ENCODE data around the gene ZNF276. TPM values are rescaled to one million over a fixed set of nuclear protein-coding genes. Genes with fewer than 3 reads are reported as not detected.

ZNF276 gene
- total RNA-seq, 1 donor from 2014 or later = 39.8 TPM

- DNase-seq (ENCODE audit: low spot score) (no peak), ATAC-seq (no peak)
- intact Hi-C loops (cut with DNase I) = no loop called here
Observed at GRCh38 chr16:89730610-89731234, 9.4 kb downstream of the ZNF276 start.

GRCh38 chr16:89732142-89732917 is 11.0 kb downstream of the ZNF276 start:
- no peak for DNase-seq (ENCODE audit: low spot score)
- intact Hi-C loops (cut with DNase I) = no loop called here
- peak; percentile 10 for ATAC-seq

DNA sequence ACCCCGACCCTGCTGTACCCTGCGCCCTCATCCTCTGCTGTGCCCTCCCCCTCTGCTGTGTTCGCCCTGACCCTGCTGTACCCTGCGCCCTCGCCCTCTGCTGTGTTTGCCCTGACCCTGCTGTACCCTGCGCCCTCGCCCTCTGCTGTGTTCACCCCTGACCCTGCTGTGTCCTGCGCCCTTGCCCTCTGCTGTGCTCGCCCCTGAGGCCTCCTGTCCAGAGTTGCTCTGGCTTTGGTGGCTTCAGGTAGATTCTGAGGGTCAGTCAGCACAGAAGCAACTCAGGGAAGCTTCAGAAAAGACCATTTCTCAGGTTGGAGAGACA is 11.5 kb downstream of the ZNF276 start:
- DNase-seq (ENCODE audit: low spot score) (no peak), ATAC-seq (no peak)
- intact Hi-C loops (cut with DNase I) = no loop called here

GRCh38 chr16:89733322-89733721 is 12.0 kb downstream of the ZNF276 start:
- no peak for ATAC-seq
- intact Hi-C loops (cut with DNase I) = no loop called here
- no peak for DNase-seq (ENCODE audit: low spot score)

DNA sequence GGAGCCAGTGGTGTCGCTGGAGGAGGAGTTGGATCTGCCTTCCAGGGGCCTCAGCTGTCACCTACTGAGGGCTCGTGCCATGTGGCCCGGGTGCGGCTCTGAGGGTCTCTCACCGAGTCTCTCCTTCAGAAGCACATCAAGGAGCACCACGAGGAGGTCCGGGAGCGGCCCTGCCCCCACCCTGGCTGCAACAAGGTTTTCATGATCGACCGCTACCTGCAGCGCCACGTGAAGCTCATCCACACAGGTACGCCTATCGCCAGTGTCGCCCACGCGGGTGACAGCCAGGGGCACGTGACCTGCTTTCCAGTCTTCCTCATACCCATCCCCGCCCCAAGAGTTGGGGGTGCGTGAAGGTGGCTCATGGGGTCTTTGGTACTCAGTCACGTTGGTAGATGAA is 12.5 kb downstream of the ZNF276 start:
- DNase-seq (ENCODE audit: low spot score) (no peak), ATAC-seq (no peak)
- intact Hi-C loops (cut with DNase I) = no loop called here

DNA sequence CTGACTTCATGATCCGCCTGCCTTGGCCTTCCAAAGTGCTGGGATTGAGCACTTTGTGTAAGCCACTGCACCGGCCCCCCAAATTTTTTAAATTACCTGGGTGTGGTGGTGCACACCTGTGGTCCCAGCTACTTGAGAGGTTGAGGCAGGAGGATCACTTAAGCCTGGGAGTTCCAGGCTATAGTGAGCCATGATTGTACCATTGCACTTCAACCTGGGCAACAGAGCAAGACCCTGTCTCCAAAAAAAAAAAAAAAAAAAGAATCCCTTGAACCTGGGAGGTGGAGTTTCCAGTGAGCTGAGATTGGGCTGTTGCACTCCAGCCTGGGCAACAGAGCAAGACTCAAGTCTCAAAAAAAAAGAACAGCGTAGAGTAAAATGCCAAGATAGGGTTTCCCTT is 15.2 kb downstream of the ZNF276 start:
- DNase-seq (ENCODE audit: low spot score) (no peak), ATAC-seq (no peak)
- intact Hi-C loops (cut with DNase I) = no loop called here

DNA sequence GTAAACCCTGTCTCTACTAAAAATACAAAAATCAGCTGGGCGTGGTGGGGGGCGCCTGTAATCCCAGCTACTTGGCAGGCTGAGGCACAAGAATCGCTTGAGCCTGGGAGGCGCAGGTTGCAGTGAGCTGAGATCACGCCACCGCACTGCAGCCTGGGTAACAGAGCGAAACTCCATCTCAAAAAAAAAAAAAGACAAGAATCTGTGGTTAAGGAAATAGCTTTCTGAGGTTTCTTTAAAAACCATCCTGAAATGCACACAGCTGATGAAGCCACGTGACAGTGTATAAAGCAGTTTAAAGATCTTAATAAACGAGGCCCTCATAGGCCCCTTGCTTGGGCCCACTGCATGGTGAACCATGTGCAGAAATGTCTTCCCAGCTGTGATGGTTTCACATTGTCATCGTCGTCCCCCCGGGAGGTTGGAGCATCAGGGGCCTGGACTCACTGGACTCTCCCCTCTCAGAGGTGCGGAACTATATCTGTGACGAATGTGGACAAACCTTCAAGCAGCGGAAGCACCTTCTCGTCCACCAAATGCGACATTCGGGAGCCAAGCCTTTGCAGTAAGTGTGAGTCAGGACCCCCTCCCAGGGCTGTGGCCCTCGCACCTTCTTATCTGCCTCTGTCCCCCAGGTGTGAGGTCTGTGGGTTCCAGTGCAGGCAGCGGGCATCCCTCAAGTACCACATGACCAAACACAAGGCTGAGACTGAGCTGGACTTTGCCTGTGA is 16.2 kb downstream of the ZNF276 start:
- DNase-seq (ENCODE audit: low spot score) (no peak), ATAC-seq (no peak)
- intact Hi-C loops (cut with DNase I) = no loop called here

- no peak for ATAC-seq
- intact Hi-C loops (cut with DNase I) = no loop called here
- DNase-seq (ENCODE audit: low spot score) = no peak
Observed at GRCh38 chr16:89738072-89738377, 16.7 kb downstream of the ZNF276 start.

DNA sequence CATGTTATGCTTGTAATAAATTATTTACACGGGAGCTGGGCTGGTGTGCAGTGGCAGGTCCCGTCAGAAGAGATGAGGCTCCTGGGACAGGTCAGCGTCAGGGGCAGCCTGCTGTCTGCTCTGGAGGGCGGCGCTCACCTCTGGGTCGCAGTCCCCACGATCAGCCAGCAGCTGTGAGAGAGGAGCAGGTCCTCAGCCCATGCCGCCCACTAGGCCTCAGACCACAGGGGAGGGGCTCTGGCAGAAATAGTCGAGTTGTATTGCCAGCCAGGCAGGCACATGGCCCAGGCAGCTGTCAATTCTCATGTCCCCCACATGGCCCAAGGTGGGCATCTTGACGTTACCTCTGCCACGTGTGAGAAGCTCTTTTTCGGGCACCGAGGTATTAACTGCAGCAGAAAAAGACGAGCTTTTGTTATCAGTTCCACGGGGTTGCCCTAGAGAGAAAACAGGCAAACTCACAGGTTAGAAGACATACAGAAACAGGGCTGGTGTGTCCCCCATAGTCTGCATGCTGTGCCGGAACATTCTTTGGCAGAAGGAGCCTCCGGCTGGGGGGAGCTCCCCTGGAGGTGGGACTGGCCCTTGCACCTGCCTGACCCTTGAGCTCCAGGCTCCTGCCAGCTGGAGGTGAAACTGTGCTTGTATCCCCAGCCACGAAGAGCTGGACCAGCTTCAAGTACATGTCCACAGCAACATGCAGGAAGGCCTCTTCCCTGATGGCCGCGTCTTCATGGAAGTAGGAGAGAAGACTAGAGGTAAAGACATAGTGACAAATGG is 17.4 kb downstream of the ZNF276 start:
- DNase-seq (ENCODE audit: low spot score) = no peak
- intact Hi-C loops (cut with DNase I) = no loop called here
- peak; percentile 9 for ATAC-seq

DNA sequence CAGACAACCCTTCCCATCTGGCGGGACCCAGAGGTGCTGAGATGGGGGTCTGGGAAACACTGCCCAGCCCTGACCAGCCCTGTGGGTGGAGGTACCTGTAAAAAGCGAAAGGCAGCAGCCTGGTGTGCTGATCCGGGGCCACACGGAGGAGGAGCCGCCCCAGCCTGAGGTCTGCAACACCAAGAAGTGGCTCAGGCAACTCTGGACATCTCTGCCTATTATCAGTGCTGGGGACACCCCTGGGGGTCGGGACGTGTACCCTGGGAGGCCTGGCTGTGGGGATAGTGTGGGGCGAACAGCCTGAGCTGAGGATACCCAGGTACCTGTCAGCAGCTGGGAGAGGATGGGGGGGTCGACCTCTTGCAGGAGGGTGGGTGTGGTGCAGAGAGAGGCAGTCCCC is 18.0 kb downstream of the ZNF276 start:
- ATAC-seq = no peak
- DNase-seq (ENCODE audit: low spot score) = no peak
- intact Hi-C loops (cut with DNase I) = no loop called here

- intact Hi-C loops (cut with DNase I) = no loop called here
- no peak for ATAC-seq
- no peak for DNase-seq (ENCODE audit: low spot score)
Observed at GRCh38 chr16:89741342-89742014, 20.1 kb downstream of the ZNF276 start.

DNA sequence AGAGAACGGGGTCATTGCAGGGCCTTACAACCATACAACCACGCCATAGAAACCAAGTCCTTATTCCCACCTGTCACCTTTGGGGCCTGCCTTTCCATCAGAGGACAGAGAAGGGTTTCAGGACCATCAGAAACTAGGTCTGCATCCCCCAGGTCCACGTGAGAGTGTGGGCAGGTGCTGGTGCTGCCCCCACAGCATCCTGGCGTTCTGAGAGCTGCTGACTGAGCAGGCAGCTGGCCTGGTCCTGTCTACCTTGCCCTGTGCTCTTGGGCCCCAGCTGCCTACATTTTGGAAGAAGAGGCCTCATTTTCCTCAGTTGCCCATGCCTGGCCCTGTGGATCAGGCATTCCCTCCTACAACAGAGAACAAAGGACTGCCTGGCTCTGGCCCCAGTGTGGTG is 21.6 kb downstream of the ZNF276 start:
- ATAC-seq = no peak
- no peak for DNase-seq (ENCODE audit: low spot score)

DNA sequence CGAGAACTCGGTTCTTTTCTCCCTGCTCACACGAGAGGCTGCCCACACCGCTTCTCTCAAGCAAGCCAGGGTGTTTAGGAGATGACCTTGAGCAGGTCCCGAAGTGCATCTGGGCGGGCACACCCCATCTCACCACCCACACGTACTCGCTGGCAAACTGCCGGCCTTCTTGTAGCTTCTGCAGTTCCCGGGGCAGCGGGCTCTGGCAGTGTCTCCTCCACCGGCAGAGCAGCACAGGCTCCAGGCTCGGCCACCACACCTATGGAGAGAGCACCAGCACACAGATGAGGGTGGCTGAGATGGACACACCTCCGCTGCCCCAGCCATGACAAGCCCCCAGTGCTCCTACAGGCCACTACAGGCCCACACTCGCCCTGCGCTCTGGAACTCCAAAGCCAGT is 23.5 kb downstream of the ZNF276 start:
- intact Hi-C loops (cut with DNase I) = no loop called here
- DNase-seq (ENCODE audit: low spot score) (no peak), ATAC-seq (no peak)

More for the DNA sequence above, 21.6 kb downstream of the ZNF276 start:
- intact Hi-C loops (cut with DNase I) = no loop called here

DNA sequence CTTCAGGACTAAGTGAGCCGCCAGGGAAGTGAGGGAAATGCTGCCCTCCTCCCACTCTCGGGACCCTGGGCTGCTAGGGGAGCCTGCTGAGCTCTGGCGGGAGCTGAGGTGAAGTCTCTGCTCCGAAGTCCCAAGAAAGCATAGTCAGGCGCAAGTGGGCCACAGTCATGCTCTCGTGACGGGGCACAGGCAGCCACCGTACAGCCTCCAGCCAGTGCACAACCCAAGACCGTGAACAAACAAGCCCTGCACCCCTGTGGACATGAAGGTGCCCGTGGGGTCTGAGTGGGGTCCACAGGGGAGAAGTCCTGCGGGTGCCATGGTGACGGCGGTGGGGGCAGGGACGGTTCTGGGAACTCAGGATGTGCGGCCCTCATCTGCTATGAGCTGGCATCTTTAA is 24.7 kb downstream of the ZNF276 start:
- intact Hi-C loops (cut with DNase I) = no loop called here
- no peak for DNase-seq (ENCODE audit: low spot score)
- no peak for ATAC-seq

GRCh38 chr16:89748076-89748475 is 26.7 kb downstream of the ZNF276 start:
- no peak for DNase-seq (ENCODE audit: low spot score)
- intact Hi-C loops (cut with DNase I) = no loop called here
- ATAC-seq = no peak

DNA sequence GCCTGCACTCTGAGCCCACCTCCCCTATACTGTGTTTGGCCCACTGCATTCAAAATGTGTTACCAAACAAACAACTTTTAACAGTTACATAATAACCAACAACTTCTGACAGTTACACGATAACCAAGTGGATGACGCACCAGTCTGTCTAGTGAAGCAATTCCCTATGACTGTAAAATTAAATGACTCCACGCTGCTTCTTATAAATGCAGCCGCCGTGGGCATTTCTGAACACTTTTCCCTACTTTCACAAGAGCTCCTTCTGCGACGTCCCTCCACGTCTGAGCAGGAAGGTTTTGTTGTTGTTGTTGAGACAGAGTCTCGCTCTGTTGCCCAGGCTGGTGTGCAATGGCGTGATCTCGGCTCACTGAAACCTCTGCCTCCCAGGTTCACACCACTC is 27.6 kb downstream of the ZNF276 start:
- DNase-seq (ENCODE audit: low spot score) = no peak
- intact Hi-C loops (cut with DNase I) = no loop called here
- no peak for ATAC-seq

DNA sequence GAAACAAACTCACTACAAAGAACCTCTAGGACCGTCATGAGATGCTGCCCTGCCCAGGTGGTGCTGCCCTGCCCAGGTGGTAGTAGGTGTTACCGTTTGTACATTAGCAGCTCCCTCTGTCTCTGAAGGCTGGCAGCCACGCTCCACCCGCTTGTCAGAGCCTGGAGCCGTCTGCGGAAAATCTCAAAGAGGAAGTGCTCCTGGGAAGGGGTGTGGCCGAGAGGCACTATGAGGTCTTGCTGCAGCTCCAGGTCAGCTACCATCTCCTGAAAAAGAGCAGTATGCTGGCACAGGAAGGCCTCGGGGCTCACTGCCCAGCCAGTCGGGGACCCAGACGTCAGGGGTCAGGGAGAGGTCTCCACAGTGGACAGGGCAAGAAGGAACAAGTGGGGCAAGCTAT is 28.3 kb downstream of the ZNF276 start:
- ATAC-seq (no peak), DNase-seq (ENCODE audit: low spot score) (no peak)
- intact Hi-C loops (cut with DNase I) = no loop called here

DNA sequence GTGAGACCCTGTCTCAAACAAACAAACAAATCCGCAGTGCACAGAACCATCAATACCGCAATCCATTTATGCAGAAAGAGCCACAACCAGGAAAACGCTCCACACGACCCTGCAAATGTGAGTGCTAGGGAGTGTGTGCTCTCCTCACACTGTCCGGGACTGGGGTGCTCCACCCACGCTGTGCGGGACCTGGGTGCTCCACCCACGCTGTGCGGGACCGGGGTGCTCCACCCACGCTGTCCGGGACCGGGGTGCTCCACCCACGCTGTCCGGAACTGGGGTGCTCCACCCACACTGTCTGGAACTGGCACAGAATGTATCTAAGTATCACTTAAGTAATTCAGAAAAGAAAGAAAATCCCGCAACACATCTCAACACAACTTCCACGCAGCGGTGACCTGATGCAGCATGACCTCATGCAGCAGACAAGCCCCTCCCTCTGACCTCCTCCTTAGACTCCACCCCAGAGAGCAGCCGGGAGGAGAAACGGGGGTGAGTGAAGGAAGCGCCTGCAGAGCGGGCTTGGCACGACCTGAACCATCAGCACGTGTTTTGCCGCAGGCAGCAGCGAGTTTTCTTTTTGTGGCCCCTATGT is 38.5 kb downstream of the ZNF276 start:
- intact Hi-C loops (cut with DNase I) = no loop called here
- DNase-seq (ENCODE audit: low spot score) (no peak), ATAC-seq (peak; percentile 56)
